ENCODE results near the gene PPP1R3F.
"Not testable (repeated sequence)": the region's sequence is repeated elsewhere in the genome, so short reads cannot be mapped to it uniquely, and the experiment has no call there.

The PPP1R3F gene

GRCh38 chrX:49290215-49290614 lies 20.6 kb downstream of the PPP1R3F start:
- H2AK5ac ChIP-seq (ENCODE audit: low read length), result no peak overlapping the region
- H3K4me3 ChIP-seq (ENCODE audit: low read length), result no peak overlapping the region
- no peak overlapping the region for H2BK15ac ChIP-seq (replicated peaks; ENCODE audit: low read depth)
- H3K23ac ChIP-seq (ENCODE audit: low read length), result no peak overlapping the region
- H3K36me3 ChIP-seq (ENCODE audit: control insufficient read depth, insufficient read depth, low read length), result no peaks in the 10 kb centered on the region
- no peak overlapping the region for H3K4ac ChIP-seq (ENCODE audit: low read depth, low read length)
- H3K9ac ChIP-seq (ENCODE audit: low read length), result no peak overlapping the region
- no peak overlapping the region for H4K5ac ChIP-seq (ENCODE audit: low read length)
- no peak overlapping the region for H3K56ac ChIP-seq (ENCODE audit: low read length)
- no peaks in the 10 kb centered on the region for H3K4me1 ChIP-seq (ENCODE audit: control insufficient read depth, low read depth, low read length)
- no peak overlapping the region for H3K27ac ChIP-seq (ENCODE audit: low read depth, low read length)
- no peak overlapping the region for H4K8ac ChIP-seq (ENCODE audit: low read depth, low read length)
- no peaks in the 10 kb centered on the region for H3K79me1 ChIP-seq (ENCODE audit: low read length)
- H3K27me3 ChIP-seq (ENCODE audit: insufficient read depth, low read length, poor library complexity), result no peaks in the 10 kb centered on the region
- no peak overlapping the region for H2BK5ac ChIP-seq (ENCODE audit: low read length)
- no peak for DNase-seq
- no peak overlapping the region for H2BK120ac ChIP-seq (ENCODE audit: low read depth, low read length)
- no peak overlapping the region for H3K18ac ChIP-seq (ENCODE audit: low read length)
- H3K79me2 ChIP-seq (ENCODE audit: control insufficient read depth, insufficient read depth, low read length), result no peaks in the 10 kb centered on the region
- H3K4me2 ChIP-seq (ENCODE audit: low read length), result no peak overlapping the region
- no CpG with 5 or more reads among the region's 7 CpGs for WGBS (ENCODE audit: extremely low coverage, insufficient coverage, low lambda C conversion rate)

DNA sequence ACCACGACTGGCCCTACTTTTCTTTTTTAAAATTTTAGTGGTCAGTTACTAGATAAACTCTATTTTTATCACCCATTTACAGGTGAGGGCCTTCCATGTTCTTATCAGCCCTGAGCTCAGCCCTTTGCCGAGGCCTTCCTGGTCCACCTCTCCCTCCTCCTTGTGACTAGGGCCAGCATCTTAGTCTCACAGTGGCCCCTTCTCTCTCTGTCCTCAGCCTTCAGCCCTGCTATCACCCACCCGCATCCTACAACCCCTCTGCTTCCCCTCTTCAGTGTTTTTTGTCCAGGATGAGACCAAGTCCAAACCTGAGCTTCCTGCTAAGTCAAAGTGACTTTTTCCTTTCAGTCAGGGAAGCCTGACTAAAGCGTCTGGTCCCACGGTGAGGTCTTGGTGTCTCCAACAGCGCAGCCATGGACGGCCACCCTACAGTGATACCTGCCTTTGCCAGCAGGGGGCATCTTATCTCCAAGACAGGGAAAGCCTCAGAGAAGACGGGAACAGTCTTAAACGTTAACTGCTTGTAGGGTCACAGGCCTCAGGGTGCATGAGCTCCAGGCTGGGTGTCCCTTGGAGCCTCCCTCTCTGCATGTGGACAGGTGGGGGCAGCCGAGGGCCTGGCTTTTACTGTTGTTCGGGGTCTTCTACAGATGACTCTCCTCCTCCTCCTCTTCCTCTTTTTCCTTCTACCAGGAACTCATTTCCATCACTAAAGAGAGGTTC lies 22.2 kb downstream of the PPP1R3F start:
- Histone ChIP-seq H3K56ac (ENCODE audit: low read length) (no peak overlapping the region), H3K23ac (ENCODE audit: low read length) (no peak overlapping the region), H3K4me3 (ENCODE audit: low read length) (no peak overlapping the region), H2BK15ac (replicated peaks; ENCODE audit: low read depth) (no peak overlapping the region), H3K4me2 (ENCODE audit: low read length) (no peak overlapping the region), H3K27ac (ENCODE audit: low read depth, low read length) (no peak overlapping the region), H3K4me1 (ENCODE audit: control insufficient read depth, low read depth, low read length) (no peaks in the 10 kb centered on the region), H2BK5ac (ENCODE audit: low read length) (no peak overlapping the region), H3K79me2 (ENCODE audit: control insufficient read depth, insufficient read depth, low read length) (no peaks in the 10 kb centered on the region), H3K79me1 (ENCODE audit: low read length) (no peaks in the 10 kb centered on the region), H2BK120ac (ENCODE audit: low read depth, low read length) (no peak overlapping the region), H3K18ac (ENCODE audit: low read length) (no peak overlapping the region), H4K5ac (ENCODE audit: low read length) (no peak overlapping the region), H2AK5ac (ENCODE audit: low read length) (no peak overlapping the region), H3K9ac (ENCODE audit: low read length) (no peak overlapping the region), H3K27me3 (ENCODE audit: insufficient read depth, low read length, poor library complexity) (no peaks in the 10 kb centered on the region), H4K8ac (ENCODE audit: low read depth, low read length) (no peak overlapping the region), H3K36me3 (ENCODE audit: control insufficient read depth, insufficient read depth, low read length) (no peaks in the 10 kb centered on the region), H3K4ac (ENCODE audit: low read depth, low read length) (no peak overlapping the region)
- peak; percentile 78 for DNase-seq
- no CpG with 5 or more reads among the region's 11 CpGs for WGBS (ENCODE audit: extremely low coverage, insufficient coverage, low lambda C conversion rate)

DNA sequence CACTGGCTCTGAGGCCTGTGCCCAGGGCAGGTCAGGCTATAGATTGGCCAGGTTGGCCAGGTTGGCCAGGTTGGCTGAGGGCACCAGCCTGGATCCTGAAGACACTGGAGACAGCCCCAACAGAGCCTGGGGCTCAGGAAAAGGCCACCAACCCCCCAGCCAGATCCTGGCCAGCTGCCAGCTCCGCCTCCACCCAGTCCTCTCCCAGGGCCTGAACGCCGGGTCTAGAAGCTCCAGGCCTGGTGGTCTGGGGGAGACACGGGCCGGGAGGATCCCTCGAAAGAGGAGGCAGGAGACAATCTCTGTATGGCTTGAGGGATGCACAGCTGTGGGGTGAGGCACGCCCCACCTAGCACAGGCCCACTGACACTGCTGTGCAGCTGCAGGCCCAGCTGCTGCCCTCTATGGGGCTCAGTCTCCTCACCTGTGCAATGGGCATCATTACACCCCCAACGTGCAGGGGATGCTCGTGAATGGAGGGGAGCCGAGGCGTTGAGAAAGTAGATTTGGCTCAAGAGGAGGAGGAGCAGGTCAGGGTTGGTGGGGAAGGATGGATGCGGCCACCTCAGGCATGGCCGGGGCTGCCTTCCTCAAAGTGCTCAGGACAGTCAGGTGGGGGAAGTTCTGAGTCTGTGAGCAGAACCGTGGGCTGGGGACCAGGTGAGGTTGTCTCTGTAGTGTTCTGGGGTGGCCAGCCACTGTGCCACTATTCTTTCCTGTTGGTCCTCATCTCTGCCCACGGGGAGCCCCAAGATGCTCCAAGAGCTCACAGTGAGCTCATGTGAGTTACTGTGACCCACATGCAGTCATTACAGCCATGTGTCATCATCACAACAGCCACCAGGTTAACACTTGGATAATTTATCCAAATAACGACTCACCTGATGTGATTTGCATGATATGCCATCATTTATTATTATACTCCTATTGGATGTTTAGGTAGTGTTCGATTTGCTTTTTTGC lies 23.1 kb downstream of the PPP1R3F start:
- H3K79me1 ChIP-seq (ENCODE audit: low read length), result no peaks in the 10 kb centered on the region
- no CpG with 5 or more reads among the region's 17 CpGs for WGBS (ENCODE audit: extremely low coverage, insufficient coverage, low lambda C conversion rate)
- no peak overlapping the region for H3K4me2 ChIP-seq (ENCODE audit: low read length)
- H3K27me3 ChIP-seq (ENCODE audit: insufficient read depth, low read length, poor library complexity), result no peaks in the 10 kb centered on the region
- no peaks in the 10 kb centered on the region for H3K36me3 ChIP-seq (ENCODE audit: control insufficient read depth, insufficient read depth, low read length)
- H2BK15ac ChIP-seq (replicated peaks; ENCODE audit: low read depth), result no peak overlapping the region
- no peak for DNase-seq
- no peak overlapping the region for H2AK5ac ChIP-seq (ENCODE audit: low read length)
- no peak overlapping the region for H4K5ac ChIP-seq (ENCODE audit: low read length)
- no peak overlapping the region for H3K23ac ChIP-seq (ENCODE audit: low read length)
- no peak overlapping the region for H2BK5ac ChIP-seq (ENCODE audit: low read length)
- H2BK120ac ChIP-seq (ENCODE audit: low read depth, low read length), result no peak overlapping the region
- no peak overlapping the region for H3K27ac ChIP-seq (ENCODE audit: low read depth, low read length)
- no peak overlapping the region for H3K4ac ChIP-seq (ENCODE audit: low read depth, low read length)
- no peaks in the 10 kb centered on the region for H3K79me2 ChIP-seq (ENCODE audit: control insufficient read depth, insufficient read depth, low read length)
- H3K56ac ChIP-seq (ENCODE audit: low read length), result no peak overlapping the region
- H3K4me3 ChIP-seq (ENCODE audit: low read length), result no peak overlapping the region
- H3K4me1 ChIP-seq (ENCODE audit: control insufficient read depth, low read depth, low read length), result no peaks in the 10 kb centered on the region
- H3K18ac ChIP-seq (ENCODE audit: low read length), result no peak overlapping the region
- no peak overlapping the region for H3K9ac ChIP-seq (ENCODE audit: low read length)
- no peak overlapping the region for H4K8ac ChIP-seq (ENCODE audit: low read depth, low read length)

DNA sequence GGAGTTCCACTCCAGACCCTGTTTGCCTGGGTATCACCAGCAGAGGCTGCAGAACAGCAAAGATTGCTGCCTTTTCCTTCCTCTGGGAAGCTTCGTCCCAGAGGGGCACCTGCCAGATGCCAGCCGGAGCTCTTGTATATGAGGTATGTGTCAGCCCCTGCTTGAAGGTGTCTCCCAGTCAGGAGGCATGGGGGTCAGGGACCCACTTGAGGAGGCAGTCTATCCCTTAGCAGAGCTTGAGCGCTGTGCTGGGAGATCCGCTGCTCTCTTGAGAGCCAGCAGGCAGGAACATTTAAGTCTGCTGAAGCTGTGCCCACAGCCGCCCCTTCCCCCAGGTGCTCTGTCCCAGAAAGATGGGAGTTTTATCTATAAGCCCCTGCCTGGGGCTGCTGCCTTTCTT lies 29.7 kb downstream of the PPP1R3F start:
- H3K23ac ChIP-seq (ENCODE audit: low read length); H2BK5ac ChIP-seq (ENCODE audit: low read length); H3K79me2 ChIP-seq (ENCODE audit: control insufficient read depth, insufficient read depth, low read length); H3K4me1 ChIP-seq (ENCODE audit: control insufficient read depth, low read depth, low read length); H2BK120ac ChIP-seq (ENCODE audit: low read depth, low read length); H3K9ac ChIP-seq (ENCODE audit: low read length); H3K27ac ChIP-seq (ENCODE audit: low read depth, low read length); DNase-seq; H3K18ac ChIP-seq (ENCODE audit: low read length); H3K79me1 ChIP-seq (ENCODE audit: low read length); H3K27me3 ChIP-seq (ENCODE audit: insufficient read depth, low read length, poor library complexity); H4K5ac ChIP-seq (ENCODE audit: low read length); H3K4me2 ChIP-seq (ENCODE audit: low read length); H2BK15ac ChIP-seq (replicated peaks; ENCODE audit: low read depth); H3K4ac ChIP-seq (ENCODE audit: low read depth, low read length); H3K36me3 ChIP-seq (ENCODE audit: control insufficient read depth, insufficient read depth, low read length); H3K4me3 ChIP-seq (ENCODE audit: low read length); H2AK5ac ChIP-seq (ENCODE audit: low read length); H3K56ac ChIP-seq (ENCODE audit: low read length); H4K8ac ChIP-seq (ENCODE audit: low read depth, low read length): not testable (repeated sequence)
- no CpG with 5 or more reads among the region's 5 CpGs for WGBS (ENCODE audit: extremely low coverage, insufficient coverage, low lambda C conversion rate)

GRCh38 chrX:49300703-49301102 lies 31.1 kb downstream of the PPP1R3F start:
- Histone ChIP-seq H3K18ac (ENCODE audit: low read length) (no peak overlapping the region), H4K8ac (ENCODE audit: low read depth, low read length) (no peak overlapping the region), H2BK120ac (ENCODE audit: low read depth, low read length) (no peak overlapping the region), H3K23ac (ENCODE audit: low read length) (no peak overlapping the region), H2AK5ac (ENCODE audit: low read length) (no peak overlapping the region), H2BK15ac (replicated peaks; ENCODE audit: low read depth) (no peak overlapping the region), H3K4me2 (ENCODE audit: low read length) (no peak overlapping the region), H3K56ac (ENCODE audit: low read length) (no peak overlapping the region), H4K5ac (ENCODE audit: low read length) (no peak overlapping the region), H3K4ac (ENCODE audit: low read depth, low read length) (no peak overlapping the region), H3K4me1 (ENCODE audit: control insufficient read depth, low read depth, low read length) (no peaks in the 10 kb centered on the region), H3K27me3 (ENCODE audit: insufficient read depth, low read length, poor library complexity) (no peaks in the 10 kb centered on the region), H3K79me2 (ENCODE audit: control insufficient read depth, insufficient read depth, low read length) (no peaks in the 10 kb centered on the region), H3K4me3 (ENCODE audit: low read length) (no peak overlapping the region), H3K79me1 (ENCODE audit: low read length) (no peaks in the 10 kb centered on the region), H3K36me3 (ENCODE audit: control insufficient read depth, insufficient read depth, low read length) (no peaks in the 10 kb centered on the region), H3K9ac (ENCODE audit: low read length) (no peak overlapping the region), H3K27ac (ENCODE audit: low read depth, low read length) (no peak overlapping the region), H2BK5ac (ENCODE audit: low read length) (no peak overlapping the region)
- DNase-seq, result no peak
- WGBS (ENCODE audit: extremely low coverage, insufficient coverage, low lambda C conversion rate), result no CpG with 5 or more reads among the region's 1 CpG

All from mesendoderm (in vitro differentiated cells).